Stimulated activated CD4-positive, alpha-beta T cell treated with anti-CD3 and anti-CD28 coated beads, TNF-alpha, amount 100 ng/mL, for 1 hour (primary cell): Measurements from ENCODE around the gene PRSS50.

ENCODE experiments used
- DNase-seq, 3 donors: peaks; one replicate each; pipeline ENCODE4 v3.0.0-alpha.2; 2020; ENCODE audit warnings: low read depth in 3 of 3, low spot score in 1 of 3

Gene PRSS50

DNA sequence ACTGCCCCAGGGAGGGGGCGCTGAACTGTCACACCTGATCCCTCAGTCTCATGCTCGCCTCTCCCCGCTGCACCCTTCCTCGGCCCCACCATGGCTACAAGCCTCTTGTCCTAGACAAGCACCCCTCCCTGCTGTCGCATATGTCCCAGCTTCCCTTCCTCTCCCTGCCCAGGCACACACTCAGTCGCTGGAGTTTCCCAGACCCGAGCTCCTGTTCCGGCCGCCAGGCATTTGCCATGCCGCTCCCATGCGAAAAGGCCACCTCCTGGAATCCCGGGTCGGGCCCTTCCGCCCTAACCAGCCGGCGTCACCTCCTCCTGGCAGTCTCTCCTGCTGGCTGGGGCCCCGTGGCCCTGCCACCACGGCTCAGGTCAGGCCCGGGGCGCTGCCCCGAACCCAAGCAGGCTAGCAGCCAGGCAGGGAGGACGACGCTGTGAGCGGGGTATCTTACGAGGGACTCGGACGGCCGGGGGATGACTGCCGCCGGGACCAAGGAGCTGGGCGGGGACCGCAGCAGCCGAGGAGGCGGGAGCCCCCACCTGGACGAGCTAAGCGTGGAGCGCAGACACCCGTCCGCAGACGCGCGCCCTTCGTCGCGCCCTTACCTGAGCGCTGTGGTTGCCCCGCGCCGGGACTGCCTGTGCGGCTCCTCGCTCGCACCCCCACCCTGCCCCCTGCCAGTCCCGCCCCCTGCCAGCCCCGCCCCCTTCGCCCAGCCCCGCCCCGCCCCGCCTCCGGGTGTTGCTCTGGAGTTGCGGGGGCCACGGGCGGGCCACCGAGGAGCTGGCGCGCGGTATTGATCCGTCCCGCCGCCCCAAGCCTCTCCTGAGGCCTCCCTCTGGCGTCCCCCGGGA lies 24.4 kb downstream of the PRSS50 start, which contains the start of gene ALS2CL:
Gene ALS2CL, minus strand, starts transcription at position 642 of the 854 bp plus-strand sequence. CDS start 4,239 bp downstream, outside the sequence.
- peak; percentile 21 to 59 (median 56) for DNase-seq

- DNase-seq: no peak
Observed at GRCh38 chr3:46692566-46692990, 25.1 kb downstream of the PRSS50 start.

- no peak for DNase-seq
Observed at GRCh38 chr3:46690798-46691197, 26.9 kb downstream of the PRSS50 start.

DNA sequence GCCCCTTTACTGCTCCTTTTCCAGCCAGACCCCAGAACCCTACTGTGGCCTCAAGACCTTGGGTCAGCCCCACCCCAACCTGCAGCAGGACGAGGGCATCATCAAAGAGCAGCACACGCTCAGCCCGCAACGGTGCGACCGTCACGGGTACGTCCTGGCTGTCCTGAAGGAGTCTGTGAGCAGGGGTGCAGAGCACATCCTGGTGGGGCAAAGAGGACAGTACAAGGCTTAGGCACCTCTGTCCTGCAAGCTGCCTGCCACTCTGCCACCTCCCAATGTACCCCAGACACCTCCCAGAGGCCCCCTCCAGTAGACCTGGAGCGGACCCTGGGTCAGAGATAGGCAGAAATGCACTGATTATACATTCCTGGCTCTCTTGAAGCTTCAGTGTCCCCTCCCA lies 32.2 kb downstream of the PRSS50 start:
- DNase-seq: no peak

GRCh38 chr3:46684891-46685290 lies 32.8 kb downstream of the PRSS50 start:
- no peak for DNase-seq

GRCh38 chr3:46682974-46683373 lies 34.7 kb downstream of the PRSS50 start:
- DNase-seq: no peak

DNA sequence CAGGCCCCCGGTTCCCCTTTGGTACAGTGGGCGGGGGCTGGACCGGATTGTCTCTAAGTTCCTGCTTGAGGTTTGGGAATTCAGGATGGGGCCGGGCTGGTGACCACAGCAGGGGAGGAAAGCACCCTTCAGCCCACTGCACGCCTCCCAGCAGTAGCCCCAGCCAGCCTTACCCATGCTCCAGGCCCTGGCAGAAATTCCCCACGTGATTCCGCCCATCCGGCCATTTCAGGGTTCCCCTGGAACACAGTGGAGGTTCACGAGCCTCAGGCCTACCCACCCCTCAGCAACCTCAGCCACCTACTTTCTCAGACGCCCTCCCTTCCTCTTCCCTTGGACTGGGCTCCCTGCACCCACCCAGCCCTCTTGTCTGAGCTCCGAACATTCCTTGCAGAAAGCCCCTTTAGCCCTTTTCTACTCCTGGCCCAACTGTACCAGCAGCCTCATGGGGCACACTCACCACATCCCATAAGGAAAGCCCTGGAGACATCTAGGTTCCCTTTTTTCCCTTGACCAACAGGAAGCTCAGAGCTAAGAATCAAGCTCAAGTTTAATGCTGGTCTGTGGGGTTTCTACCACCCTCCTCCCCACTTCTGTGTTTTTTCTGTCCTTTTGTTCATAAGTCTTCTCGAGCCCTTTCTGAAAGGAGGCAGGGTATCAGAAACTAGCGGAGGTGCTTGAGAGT lies 35.7 kb downstream of the PRSS50 start:
- DNase-seq: no peak

DNA sequence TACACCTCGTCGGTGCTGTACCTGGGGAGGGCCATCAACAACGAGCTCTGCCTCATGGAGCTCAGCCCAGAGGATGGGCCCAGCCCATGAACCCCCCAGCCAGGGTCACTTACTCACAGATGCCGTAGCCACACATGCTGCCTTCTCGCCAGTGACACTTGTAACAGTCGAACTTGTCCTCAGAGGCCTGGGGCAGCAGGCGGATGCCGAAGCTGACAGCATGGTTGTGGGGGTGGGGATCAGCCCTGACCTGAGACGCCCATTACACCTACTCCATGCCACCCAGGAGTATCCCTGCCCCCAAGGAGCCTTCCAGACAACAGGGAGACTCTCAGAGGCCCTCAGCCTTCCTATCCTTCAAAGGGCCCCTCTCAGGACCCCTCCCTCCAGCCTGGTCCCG lies 36.3 kb downstream of the PRSS50 start:
- no peak for DNase-seq

- DNase-seq: no peak
Observed at GRCh38 chr3:46680298-46680826, 37.3 kb downstream of the PRSS50 start.

DNA sequence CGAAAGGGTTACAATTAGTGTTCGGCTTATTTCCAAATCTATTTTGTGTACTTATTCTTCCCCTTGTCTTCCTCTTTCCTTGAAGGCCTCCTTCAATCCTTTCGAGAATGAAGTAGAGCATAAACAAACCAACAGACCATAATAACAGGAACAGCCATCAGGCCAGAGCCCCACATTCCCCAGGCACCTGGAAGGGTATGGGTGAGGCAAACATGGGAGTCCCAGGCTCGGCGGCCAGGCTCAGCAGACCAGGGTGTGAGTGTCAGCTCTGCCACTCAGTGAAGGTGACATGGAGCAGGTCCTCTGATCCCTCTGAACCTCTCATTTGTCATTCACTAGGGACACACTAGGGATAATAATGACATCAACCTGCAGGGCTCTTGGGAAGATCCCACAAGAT lies 38.0 kb downstream of the PRSS50 start:
- no peak for DNase-seq

DNA sequence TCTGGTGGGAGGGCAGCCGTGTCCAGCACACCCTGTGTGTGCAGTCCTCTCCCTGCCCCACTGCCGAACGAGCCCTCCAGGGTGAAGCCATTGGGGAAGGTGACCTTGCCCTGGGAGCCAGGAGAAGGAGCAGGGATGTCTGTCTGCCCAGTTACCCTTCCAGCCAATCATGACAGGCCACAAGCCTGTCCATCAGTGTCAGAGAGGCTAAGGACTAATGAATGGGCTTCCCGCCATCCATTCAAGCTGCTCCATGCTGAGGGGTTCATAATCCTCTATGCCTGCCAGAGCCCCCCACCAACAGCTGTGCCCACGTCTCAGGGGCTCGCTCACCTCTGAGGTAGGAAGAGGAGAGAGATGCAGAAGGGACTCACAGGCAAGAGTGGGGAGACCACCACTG lies 39.4 kb downstream of the PRSS50 start:
- DNase-seq: no peak

DNA sequence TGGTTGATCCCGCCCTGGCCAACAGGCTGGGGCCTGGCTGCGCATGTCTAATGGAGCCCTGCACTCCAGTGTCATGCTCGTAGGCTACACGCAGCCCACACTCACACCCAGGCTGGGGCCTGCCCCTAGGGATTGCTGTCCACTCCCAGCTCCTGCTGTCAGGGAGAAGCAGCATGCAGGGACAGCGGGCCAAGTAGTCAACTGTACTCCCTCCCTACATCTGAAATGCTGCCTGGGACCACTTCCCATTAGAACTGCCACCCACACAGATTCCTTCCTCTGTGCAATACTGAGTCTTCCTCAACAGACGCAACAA lies 40.3 kb downstream of the PRSS50 start:
- no peak for DNase-seq

DNA sequence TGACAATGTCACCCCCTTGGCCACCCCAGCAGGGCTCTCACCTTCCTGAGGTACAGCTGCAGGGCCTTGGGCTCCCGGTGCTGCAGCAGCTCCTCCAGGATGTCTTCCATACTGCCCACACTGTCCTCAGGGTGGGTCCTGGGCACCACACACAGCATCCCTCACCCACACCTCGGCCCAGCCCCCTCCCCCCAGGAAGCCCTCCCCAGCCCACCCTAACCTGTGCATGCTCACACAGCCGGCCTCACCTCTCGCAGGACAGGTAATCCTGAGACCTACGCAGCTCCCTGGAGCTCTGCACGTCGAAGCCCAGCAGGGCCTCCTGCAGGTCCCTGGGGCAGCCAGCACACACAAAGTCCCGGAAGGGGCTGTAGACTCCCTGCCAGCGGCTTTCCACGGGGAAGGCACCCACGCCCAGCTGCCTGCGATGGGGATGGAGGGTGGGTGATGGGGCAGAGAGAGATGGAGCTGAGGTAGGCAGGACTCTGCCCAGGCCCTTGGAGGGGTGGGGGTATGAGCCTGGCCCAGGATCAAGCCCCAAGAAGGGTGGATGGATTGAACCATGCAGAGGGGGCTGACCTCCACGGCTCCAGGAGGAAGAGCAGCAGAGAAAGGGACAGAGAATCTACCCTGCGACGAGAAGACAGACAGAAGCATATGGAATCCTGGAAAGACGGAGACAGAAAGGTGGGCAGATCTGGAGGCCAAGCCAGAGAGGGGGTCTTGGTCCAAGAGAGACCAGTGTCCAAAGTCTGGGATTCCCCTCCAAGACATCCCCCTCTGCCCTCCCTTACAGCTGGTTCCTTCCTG lies 40.9 kb downstream of the PRSS50 start:
- DNase-seq: no peak

GRCh38 chr3:46675843-46676567 lies 41.7 kb downstream of the PRSS50 start:
- no peak for DNase-seq

DNA sequence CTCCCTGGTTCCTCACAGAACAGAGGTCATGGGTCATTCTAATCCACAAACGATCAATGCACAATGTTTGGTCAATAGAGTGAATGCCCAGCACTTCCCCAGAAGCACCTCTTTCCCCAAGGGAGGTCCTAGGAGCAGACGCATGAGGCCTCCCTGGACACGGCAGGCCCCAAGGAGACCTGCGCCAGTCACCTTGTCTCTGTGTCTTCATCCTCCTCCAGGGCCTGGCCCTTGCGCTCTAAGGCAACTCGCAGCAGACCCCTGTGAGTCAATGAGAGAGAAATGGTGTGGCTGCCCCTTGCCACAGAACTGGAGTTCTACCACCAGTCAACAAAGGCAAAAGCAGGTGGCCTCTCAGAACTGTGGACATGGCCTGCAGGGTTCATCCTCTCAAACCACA lies 42.2 kb downstream of the PRSS50 start:
- DNase-seq: no peak

- no peak for DNase-seq
Observed at GRCh38 chr3:46674031-46674845, 43.4 kb downstream of the PRSS50 start.

GRCh38 chr3:46673151-46674030 lies 44.3 kb downstream of the PRSS50 start:
- DNase-seq: no peak

DNA sequence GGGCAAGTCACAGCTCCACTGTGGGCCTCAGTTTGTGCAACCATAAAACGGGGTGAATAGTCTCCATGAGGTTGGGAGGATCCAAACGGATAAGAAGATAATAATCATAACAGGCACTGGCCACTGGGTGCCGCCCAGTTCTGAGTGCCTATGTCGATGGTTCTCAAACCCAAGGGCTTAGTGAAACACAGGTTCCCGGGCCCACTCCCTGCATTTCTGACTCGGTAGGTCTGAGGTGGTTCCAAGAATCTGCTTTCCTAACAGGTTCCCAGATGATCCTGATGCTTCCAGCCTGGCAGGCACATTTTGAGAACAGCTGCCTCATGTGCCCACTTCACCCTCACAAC lies 45.3 kb downstream of the PRSS50 start:
- no peak for DNase-seq
